ENCODE results near the gene CA4.

Gene CA4

DNA sequence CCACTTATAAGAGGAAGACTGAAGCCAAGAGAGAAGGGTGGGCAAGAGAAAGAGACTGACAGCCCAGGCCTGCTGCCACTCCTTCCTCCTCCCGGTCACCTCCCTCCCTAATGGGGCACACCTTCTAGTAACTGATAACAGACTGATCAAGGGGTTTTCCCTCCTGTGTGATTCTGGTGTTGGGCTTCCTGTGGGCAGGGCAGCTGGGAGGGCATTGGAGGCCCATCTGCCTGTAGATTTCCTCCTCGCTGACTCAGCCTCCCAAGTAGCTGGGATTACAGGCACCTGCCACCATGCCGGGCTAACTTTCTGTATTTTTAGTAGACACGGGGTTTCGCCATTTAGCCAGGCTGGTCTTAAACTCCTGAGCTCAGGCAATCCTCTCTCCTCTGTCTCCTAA lies 16.2 kb downstream of the CA4 start:
- CTCF ChIA-PET: interaction anchor here (1.3 kb wide), 1 partner anchor 224 kb away, joined by 4 read pairs; no protein-coding TSS in a partner anchor
- H3K36me3 ChIP-seq (ENCODE audit: control insufficient read depth in 2 of 2, insufficient read depth in 1 of 2, low read length in 2 of 2): no peaks in the 10 kb centered on the region

More for the DNA sequence above, 16.2 kb downstream of the CA4 start:
- POLR2A ChIA-PET: no interaction called here
- H3K4me3 ChIP-seq (ENCODE audit: low read depth, low read length): no peak overlapping the region
- no peaks in the 10 kb centered on the region for H3K4me1 ChIP-seq (ENCODE audit: control insufficient read depth, insufficient read depth, low read length)
- TF ChIP-seq ZNF266 (tag by site-specific recombination; IDR thresholded peaks at IDR 0.05; ENCODE audit: low read depth) (no peak), ZNF155 (tag by site-specific recombination; IDR thresholded peaks at IDR 0.05) (no peak), KLF1 (tag by site-specific recombination; IDR thresholded peaks at IDR 0.05) (peak; percentile 96), ZNF571 (tag by site-specific recombination; IDR thresholded peaks at IDR 0.05) (no peak), ZNF747 (tag by site-specific recombination; IDR thresholded peaks at IDR 0.05) (no peak), ZNF768 (tag by site-specific recombination; IDR thresholded peaks at IDR 0.05) (no peak), MZF1 (tag by site-specific recombination; IDR thresholded peaks at IDR 0.05; ENCODE audit: borderline replicate concordance) (no peak), ZNF354C (tag by site-specific recombination; IDR thresholded peaks at IDR 0.05; ENCODE audit: borderline replicate concordance, low read depth) (no peak), ZNF114 (tag by site-specific recombination; IDR thresholded peaks at IDR 0.05) (no peak), SP2 (tag by site-specific recombination; IDR thresholded peaks at IDR 0.05) (peak; percentile 26; the same call in 1 of the 2 replicates), ZNF140 (tag by site-specific recombination; IDR thresholded peaks at IDR 0.05) (no peak), ZNF211 (tag by site-specific recombination; IDR thresholded peaks at IDR 0.05; ENCODE audit: low read depth) (no peak), ZNF621 (tag by site-specific recombination; IDR thresholded peaks at IDR 0.05) (no peak), ZFP69B (tag by site-specific recombination; IDR thresholded peaks at IDR 0.05) (no peak), ZBTB48 (tag by site-specific recombination; IDR thresholded peaks at IDR 0.05) (no peak), ZNF16 (tag by site-specific recombination; IDR thresholded peaks at IDR 0.05; ENCODE audit: low read depth) (no peak), SP7 (tag by site-specific recombination; IDR thresholded peaks at IDR 0.05) (peak; percentile 48; the same call in 1 of the 2 replicates), HOXC10 (CRISPR knock-in tag; IDR thresholded peaks at IDR 0.05) (no peak), ZNF792 (tag by site-specific recombination; IDR thresholded peaks at IDR 0.05) (no peak), WT1 (tag by site-specific recombination; IDR thresholded peaks at IDR 0.05) (0 out of 2 replicates have a peak, but pooled peaks have one; percentile 14)
- TF ChIP-seq, protein P1, sequence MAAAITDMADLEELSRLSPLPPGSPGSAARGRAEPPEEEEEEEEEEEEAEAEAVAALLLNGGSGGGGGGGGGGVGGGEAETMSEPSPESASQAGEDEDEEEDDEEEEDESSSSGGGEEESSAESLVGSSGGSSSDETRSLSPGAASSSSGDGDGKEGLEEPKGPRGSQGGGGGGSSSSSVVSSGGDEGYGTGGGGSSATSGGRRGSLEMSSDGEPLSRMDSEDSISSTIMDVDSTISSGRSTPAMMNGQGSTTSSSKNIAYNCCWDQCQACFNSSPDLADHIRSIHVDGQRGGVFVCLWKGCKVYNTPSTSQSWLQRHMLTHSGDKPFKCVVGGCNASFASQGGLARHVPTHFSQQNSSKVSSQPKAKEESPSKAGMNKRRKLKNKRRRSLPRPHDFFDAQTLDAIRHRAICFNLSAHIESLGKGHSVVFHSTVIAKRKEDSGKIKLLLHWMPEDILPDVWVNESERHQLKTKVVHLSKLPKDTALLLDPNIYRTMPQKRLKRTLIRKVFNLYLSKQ (tag by site-specific recombination; IDR thresholded peaks at IDR 0.05; ENCODE audit: borderline replicate concordance): no peak
- TF ChIP-seq, protein P2, sequence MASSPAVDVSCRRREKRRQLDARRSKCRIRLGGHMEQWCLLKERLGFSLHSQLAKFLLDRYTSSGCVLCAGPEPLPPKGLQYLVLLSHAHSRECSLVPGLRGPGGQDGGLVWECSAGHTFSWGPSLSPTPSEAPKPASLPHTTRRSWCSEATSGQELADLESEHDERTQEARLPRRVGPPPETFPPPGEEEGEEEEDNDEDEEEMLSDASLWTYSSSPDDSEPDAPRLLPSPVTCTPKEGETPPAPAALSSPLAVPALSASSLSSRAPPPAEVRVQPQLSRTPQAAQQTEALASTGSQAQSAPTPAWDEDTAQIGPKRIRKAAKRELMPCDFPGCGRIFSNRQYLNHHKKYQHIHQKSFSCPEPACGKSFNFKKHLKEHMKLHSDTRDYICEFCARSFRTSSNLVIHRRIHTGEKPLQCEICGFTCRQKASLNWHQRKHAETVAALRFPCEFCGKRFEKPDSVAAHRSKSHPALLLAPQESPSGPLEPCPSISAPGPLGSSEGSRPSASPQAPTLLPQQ (tag by site-specific recombination; IDR thresholded peaks at IDR 0.05): no peak
- TF ChIP-seq, protein P3, sequence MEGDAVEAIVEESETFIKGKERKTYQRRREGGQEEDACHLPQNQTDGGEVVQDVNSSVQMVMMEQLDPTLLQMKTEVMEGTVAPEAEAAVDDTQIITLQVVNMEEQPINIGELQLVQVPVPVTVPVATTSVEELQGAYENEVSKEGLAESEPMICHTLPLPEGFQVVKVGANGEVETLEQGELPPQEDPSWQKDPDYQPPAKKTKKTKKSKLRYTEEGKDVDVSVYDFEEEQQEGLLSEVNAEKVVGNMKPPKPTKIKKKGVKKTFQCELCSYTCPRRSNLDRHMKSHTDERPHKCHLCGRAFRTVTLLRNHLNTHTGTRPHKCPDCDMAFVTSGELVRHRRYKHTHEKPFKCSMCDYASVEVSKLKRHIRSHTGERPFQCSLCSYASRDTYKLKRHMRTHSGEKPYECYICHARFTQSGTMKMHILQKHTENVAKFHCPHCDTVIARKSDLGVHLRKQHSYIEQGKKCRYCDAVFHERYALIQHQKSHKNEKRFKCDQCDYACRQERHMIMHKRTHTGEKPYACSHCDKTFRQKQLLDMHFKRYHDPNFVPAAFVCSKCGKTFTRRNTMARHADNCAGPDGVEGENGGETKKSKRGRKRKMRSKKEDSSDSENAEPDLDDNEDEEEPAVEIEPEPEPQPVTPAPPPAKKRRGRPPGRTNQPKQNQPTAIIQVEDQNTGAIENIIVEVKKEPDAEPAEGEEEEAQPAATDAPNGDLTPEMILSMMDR (tag by site-specific recombination; IDR thresholded peaks at IDR 0.05): no peak
- TF ChIP-seq, protein P4, sequence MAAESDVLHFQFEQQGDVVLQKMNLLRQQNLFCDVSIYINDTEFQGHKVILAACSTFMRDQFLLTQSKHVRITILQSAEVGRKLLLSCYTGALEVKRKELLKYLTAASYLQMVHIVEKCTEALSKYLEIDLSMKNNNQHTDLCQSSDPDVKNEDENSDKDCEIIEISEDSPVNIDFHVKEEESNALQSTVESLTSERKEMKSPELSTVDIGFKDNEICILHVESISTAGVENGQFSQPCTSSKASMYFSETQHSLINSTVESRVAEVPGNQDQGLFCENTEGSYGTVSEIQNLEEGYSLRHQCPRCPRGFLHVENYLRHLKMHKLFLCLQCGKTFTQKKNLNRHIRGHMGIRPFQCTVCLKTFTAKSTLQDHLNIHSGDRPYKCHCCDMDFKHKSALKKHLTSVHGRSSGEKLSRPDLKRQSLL (tag by site-specific recombination; IDR thresholded peaks at IDR 0.05): no peak
- TF ChIP-seq, protein P5, sequence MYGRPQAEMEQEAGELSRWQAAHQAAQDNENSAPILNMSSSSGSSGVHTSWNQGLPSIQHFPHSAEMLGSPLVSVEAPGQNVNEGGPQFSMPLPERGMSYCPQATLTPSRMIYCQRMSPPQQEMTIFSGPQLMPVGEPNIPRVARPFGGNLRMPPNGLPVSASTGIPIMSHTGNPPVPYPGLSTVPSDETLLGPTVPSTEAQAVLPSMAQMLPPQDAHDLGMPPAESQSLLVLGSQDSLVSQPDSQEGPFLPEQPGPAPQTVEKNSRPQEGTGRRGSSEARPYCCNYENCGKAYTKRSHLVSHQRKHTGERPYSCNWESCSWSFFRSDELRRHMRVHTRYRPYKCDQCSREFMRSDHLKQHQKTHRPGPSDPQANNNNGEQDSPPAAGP (tag by site-specific recombination; IDR thresholded peaks at IDR 0.05): peak; percentile 79
- TF ChIP-seq, protein P6, sequence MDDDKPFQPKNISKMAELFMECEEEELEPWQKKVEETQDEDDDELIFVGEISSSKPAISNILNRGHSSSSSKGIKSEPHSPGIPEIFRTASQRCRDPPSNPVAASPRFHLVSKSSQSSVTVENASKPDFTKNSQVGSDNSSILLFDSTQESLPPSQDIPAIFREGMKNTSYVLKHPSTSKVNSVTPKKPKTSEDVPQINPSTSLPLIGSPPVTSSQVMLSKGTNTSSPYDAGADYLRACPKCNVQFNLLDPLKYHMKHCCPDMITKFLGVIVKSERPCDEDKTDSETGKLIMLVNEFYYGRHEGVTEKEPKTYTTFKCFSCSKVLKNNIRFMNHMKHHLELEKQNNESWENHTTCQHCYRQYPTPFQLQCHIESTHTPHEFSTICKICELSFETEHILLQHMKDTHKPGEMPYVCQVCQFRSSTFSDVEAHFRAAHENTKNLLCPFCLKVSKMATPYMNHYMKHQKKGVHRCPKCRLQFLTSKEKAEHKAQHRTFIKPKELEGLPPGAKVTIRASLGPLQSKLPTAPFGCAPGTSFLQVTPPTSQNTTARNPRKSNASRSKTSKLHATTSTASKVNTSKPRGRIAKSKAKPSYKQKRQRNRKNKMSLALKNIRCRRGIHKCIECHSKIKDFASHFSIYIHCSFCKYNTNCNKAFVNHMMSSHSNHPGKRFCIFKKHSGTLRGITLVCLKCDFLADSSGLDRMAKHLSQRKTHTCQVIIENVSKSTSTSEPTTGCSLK (tag by site-specific recombination; IDR thresholded peaks at IDR 0.05): no peak
- TF ChIP-seq, protein P7, sequence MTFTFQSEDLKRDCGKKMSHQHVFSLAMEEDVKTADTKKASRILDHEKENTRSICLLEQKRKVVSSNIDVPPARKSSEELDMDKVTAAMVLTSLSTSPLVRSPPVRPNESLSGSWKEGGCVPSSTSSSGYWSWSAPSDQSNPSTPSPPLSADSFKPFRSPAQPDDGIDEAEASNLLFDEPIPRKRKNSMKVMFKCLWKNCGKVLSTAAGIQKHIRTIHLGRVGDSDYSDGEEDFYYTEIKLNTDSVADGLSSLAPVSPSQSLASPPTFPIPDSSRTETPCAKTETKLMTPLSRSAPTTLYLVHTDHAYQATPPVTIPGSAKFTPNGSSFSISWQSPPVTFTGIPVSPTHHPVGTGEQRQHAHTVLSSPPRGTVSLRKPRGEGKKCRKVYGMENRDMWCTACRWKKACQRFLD (tag by site-specific recombination; IDR thresholded peaks at IDR 0.05): no peak
- H3K9me3 ChIP-seq (ENCODE audit: control insufficient read depth, insufficient read depth, low read depth, low read length): no peaks in the 10 kb centered on the region
- H3K27ac ChIP-seq (ENCODE audit: extremely low read depth, low read depth, low read length): no peak overlapping the region

All from HEK293 (cell line).